ENCODE results near the gene TAF11L7.
"Not testable (repeated sequence)": the region's sequence is repeated elsewhere in the genome, so short reads cannot be mapped to it uniquely, and the experiment has no call there.

TAF11L7 gene

GRCh38 chr5:17585658-17586057 is at the start of gene TAF11L7:
TSS of gene TAF11L7 (minus strand) at chr5:17585758.
- not testable (repeated sequence) for DNase-seq (ENCODE audit: low spot score)

GRCh38 chr5:17634160-17634559 is 48.6 kb upstream of the TAF11L7 start, which contains the start of gene TAF11L14:
TSS of gene TAF11L14 (plus strand) at chr5:17634460.
- no peak for TF ChIP-seq CTCF (IDR thresholded peaks at IDR 0.05; ENCODE audit: extremely low read depth, missing control alignments)
- DNase-seq (ENCODE audit: low spot score), result no peak

GRCh38 chr5:17631788-17632187 is 46.2 kb upstream of the TAF11L7 start, which contains the start of gene TAF11L13:
TSS of gene TAF11L13 (plus strand) at chr5:17632088.
- not testable (repeated sequence) for DNase-seq (ENCODE audit: low spot score)

- TF ChIP-seq CTCF (IDR thresholded peaks at IDR 0.05; ENCODE audit: extremely low read depth, missing control alignments), result no peak
- no peak for DNase-seq (ENCODE audit: low spot score)
Measured at GRCh38 chr5:17625686-17626085, 40.1 kb upstream of the TAF11L7 start.

- TF ChIP-seq CTCF (IDR thresholded peaks at IDR 0.05; ENCODE audit: extremely low read depth, missing control alignments), result no peak
- DNase-seq (ENCODE audit: low spot score), result no peak
Measured at GRCh38 chr5:17620627-17621026, 35.1 kb upstream of the TAF11L7 start.

GRCh38 chr5:17619354-17619753 is 33.8 kb upstream of the TAF11L7 start:
- TF ChIP-seq CTCF (IDR thresholded peaks at IDR 0.05; ENCODE audit: extremely low read depth, missing control alignments), result no peak
- no peak for DNase-seq (ENCODE audit: low spot score)

GRCh38 chr5:17614872-17615605 is 29.5 kb upstream of the TAF11L7 start:
- no peak for DNase-seq (ENCODE audit: low spot score)
- TF ChIP-seq CTCF (IDR thresholded peaks at IDR 0.05; ENCODE audit: extremely low read depth, missing control alignments), result no peak

GRCh38 chr5:17610092-17610491 is 24.5 kb upstream of the TAF11L7 start, which contains the start of gene TAF11L12:
TSS of gene TAF11L12 (plus strand) at chr5:17610392.
- DNase-seq (ENCODE audit: low spot score), result not testable (repeated sequence)

- DNase-seq (ENCODE audit: low spot score), result not testable (repeated sequence)
Measured at GRCh38 chr5:17607461-17607860, 21.9 kb upstream of the TAF11L7 start.
